Uterus (tissue), 2 donors: Measurements from ENCODE around the gene KCNJ9.

Experiments
- POLR2A ChIP-seq, 2 donors: fragments of 450-650 bp; IDR thresholded peaks; one replicate each; pipeline ENCODE4 v1.6.1; 2016; ENCODE audit warnings: antibody characterized with exemption in 2 of 2, mild to moderate bottlenecking in 1 of 2, moderate library complexity in 1 of 2
- TF ChIP-seq, protein P1 (sequence below), 4 experiments: fragments of 200-600 bp in 2 of 4; fragments of 450-650 bp in 2 of 4; sonication (generic) in 2 of 4; IDR thresholded peaks; one replicate each; pipeline ENCODE4 v1.5.1; 2016 to 2019; ENCODE audit warnings: antibody characterized with exemption in 4 of 4, mild to moderate bottlenecking in 2 of 4, moderate library complexity in 1 of 4

DNA sequence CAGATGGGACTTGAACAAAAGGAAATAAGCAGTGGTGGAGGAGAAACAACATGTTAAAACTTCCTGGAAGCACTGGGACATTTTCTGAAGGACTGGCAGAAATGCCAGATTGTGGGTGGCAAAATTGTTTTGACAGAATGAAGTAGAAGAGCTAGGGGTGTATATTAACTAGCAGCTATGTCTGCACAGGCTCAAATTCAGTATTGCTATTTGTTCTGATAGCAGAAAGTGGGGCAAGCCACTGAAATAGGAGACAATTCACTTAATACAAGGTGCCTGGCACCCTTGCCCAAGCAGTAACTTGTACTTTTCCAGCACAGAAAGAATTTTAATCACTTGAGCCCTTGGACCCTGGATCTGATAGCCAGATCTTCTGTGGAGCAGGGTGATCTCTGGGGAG, 37.8 kb upstream of the KCNJ9 start:
- no peak for TF ChIP-seq POLR2A (IDR thresholded peaks at IDR 0.05)
- TF ChIP-seq, protein P1, sequence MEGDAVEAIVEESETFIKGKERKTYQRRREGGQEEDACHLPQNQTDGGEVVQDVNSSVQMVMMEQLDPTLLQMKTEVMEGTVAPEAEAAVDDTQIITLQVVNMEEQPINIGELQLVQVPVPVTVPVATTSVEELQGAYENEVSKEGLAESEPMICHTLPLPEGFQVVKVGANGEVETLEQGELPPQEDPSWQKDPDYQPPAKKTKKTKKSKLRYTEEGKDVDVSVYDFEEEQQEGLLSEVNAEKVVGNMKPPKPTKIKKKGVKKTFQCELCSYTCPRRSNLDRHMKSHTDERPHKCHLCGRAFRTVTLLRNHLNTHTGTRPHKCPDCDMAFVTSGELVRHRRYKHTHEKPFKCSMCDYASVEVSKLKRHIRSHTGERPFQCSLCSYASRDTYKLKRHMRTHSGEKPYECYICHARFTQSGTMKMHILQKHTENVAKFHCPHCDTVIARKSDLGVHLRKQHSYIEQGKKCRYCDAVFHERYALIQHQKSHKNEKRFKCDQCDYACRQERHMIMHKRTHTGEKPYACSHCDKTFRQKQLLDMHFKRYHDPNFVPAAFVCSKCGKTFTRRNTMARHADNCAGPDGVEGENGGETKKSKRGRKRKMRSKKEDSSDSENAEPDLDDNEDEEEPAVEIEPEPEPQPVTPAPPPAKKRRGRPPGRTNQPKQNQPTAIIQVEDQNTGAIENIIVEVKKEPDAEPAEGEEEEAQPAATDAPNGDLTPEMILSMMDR (IDR thresholded peaks at IDR 0.05) = no peak
